SK-N-MC (cell line): ENCODE results near the gene GMDS.

Source experiments
- EZH2 ChIP-seq: fragments of 200-600 bp; sonication (generic); IDR thresholded peaks from one replicate; pipeline ENCODE4 v1.6.1; 2017; ENCODE audit warnings: antibody characterized with exemption
- POLR2AphosphoS5 ChIP-seq: IDR thresholded peaks from 2 replicates; pipeline ENCODE4 v1.6.1; 2012; ENCODE audit warnings: mild to moderate bottlenecking, low read depth, low read length, borderline replicate concordance

DNA sequence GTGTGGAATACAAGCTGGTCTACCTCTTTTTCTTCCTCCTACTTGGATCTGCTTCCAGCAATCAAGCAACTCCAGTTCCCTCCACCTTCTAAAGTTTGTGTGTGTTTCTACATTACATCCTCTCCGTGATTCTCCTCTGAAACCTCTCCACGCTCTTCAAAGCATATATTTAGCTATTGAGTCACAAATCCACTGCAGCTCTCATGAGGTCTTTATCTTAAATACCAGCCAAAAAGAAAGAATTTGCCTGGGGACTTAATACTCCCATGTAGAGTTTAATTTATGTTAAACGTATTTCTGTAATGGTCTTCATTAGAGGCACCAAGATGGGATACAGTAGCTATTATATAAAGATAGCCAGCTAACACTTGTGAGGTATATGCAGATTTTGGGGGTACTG is 557.0 kb downstream of the GMDS start:
- TF ChIP-seq EZH2, result no peak
- no peak for TF ChIP-seq POLR2AphosphoS5
